Right lobe of liver (tissue), 4 donors: ENCODE measurements around the gene SGCA.

Source experiments
- POLR2A ChIP-seq: fragments of 450-650 bp; IDR thresholded peaks from one replicate; pipeline ENCODE4 v1.6.1; 2017; ENCODE audit warnings: antibody characterized with exemption, mild to moderate bottlenecking
- TF ChIP-seq, protein P1 (sequence below), 4 donors: fragments of 200-600 bp in 3 of 4; fragments of 450-650 bp in 1 of 4; IDR thresholded peaks; one replicate each; pipeline versions ENCODE4 v1.5.1 to v1.8.0; 2016 to 2022; ENCODE audit warnings: antibody characterized with exemption in 4 of 4, mild to moderate bottlenecking in 2 of 4
- donor health status: DM: no; HTN: no; CAD: no.
- donor health status: DM: no; HTN: no; CAD: no.
- donor health status: DM: no; HTN: yes; CAD: no.

DNA sequence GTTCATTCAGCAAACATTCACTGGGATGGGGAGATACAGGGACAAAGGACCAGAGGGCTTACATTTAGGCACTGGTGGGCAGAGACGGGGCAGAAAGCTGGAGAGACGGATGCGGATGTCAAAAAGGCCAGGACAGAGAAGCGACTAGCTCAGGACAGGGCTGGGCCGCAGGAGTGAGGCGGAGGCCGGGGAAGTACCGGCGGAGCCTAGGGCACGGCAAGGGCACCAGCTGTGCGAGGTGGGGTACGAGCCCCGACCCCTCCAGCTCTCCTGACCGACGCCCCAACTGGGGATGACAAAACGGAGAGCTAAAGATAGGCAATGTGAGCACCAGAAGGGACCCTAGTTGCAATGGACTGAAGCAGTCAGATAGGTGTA, 3.9 kb upstream of the SGCA start:
- TF ChIP-seq, protein P1, sequence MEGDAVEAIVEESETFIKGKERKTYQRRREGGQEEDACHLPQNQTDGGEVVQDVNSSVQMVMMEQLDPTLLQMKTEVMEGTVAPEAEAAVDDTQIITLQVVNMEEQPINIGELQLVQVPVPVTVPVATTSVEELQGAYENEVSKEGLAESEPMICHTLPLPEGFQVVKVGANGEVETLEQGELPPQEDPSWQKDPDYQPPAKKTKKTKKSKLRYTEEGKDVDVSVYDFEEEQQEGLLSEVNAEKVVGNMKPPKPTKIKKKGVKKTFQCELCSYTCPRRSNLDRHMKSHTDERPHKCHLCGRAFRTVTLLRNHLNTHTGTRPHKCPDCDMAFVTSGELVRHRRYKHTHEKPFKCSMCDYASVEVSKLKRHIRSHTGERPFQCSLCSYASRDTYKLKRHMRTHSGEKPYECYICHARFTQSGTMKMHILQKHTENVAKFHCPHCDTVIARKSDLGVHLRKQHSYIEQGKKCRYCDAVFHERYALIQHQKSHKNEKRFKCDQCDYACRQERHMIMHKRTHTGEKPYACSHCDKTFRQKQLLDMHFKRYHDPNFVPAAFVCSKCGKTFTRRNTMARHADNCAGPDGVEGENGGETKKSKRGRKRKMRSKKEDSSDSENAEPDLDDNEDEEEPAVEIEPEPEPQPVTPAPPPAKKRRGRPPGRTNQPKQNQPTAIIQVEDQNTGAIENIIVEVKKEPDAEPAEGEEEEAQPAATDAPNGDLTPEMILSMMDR (IDR thresholded peaks at IDR 0.05) = no peak
- no peak for TF ChIP-seq POLR2A
